Activated naive CD4-positive, alpha-beta T cell treated with anti-CD3 and anti-CD28 coated beads, Interleukin-2, amount 50 U/mL, for 24 hours (primary cell): ENCODE measurements around the gene ACSS3.
"Not testable (repeated sequence)": the region's sequence is repeated elsewhere in the genome, so short reads cannot be mapped to it uniquely, and the experiment has no call there.

Experiments used
- H3K27ac Mint-ChIP-seq: one replicate; pipeline ENCODE4 v1.8.0; 2021; ENCODE audit warnings: mild to moderate bottlenecking, mixed read lengths
- H3K27me3 Mint-ChIP-seq: one replicate; pipeline ENCODE4 v1.8.0; 2021; ENCODE audit warnings: mixed read lengths
- H3K36me3 Mint-ChIP-seq: one replicate; pipeline ENCODE4 v1.8.0; 2021; ENCODE audit warnings: mixed read lengths
- H3K4me1 Mint-ChIP-seq: one replicate; pipeline ENCODE4 v1.8.0; 2021; ENCODE audit warnings: mixed read lengths
- H3K4me3 Mint-ChIP-seq: one replicate; pipeline ENCODE4 v1.8.0; 2021; ENCODE audit warnings: mild to moderate bottlenecking, mixed read lengths
- H3K9me3 Mint-ChIP-seq: one replicate; pipeline ENCODE4 v1.8.0; 2021; ENCODE audit warnings: mixed read lengths

Gene ACSS3

GRCh38 chr12:81084811-81085350 lies 7.0 kb downstream of the ACSS3 start:
- Mint-ChIP-seq H3K9me3 (peaks cover 3% of the 10 kb centered on the region), H3K27me3 (peaks cover 2% of the 10 kb centered on the region), H3K4me3 (no peak overlapping the region), H3K4me1 (no peaks in the 10 kb centered on the region), H3K36me3 (no peaks in the 10 kb centered on the region), H3K27ac (no peak overlapping the region)

GRCh38 chr12:81085832-81086231 lies 8.0 kb downstream of the ACSS3 start:
- Mint-ChIP-seq H3K9me3 (no peaks in the 10 kb centered on the region), H3K4me1 (no peaks in the 10 kb centered on the region), H3K4me3 (no peak overlapping the region), H3K36me3 (no peaks in the 10 kb centered on the region), H3K27ac (no peak overlapping the region), H3K27me3 (no peaks in the 10 kb centered on the region)

GRCh38 chr12:81086342-81086741 lies 8.5 kb downstream of the ACSS3 start:
- no peaks in the 10 kb centered on the region for H3K36me3 Mint-ChIP-seq
- no peak overlapping the region for H3K27ac Mint-ChIP-seq
- no peaks in the 10 kb centered on the region for H3K27me3 Mint-ChIP-seq
- no peaks in the 10 kb centered on the region for H3K9me3 Mint-ChIP-seq
- H3K4me1 Mint-ChIP-seq, result no peaks in the 10 kb centered on the region
- no peak overlapping the region for H3K4me3 Mint-ChIP-seq

GRCh38 chr12:81088221-81088620 lies 10.3 kb downstream of the ACSS3 start:
- Mint-ChIP-seq H3K36me3 (no peaks in the 10 kb centered on the region), H3K27ac (no peak overlapping the region), H3K27me3 (no peaks in the 10 kb centered on the region), H3K4me3 (no peak overlapping the region), H3K4me1 (no peaks in the 10 kb centered on the region), H3K9me3 (no peaks in the 10 kb centered on the region)

- no peaks in the 10 kb centered on the region for H3K27me3 Mint-ChIP-seq
- no peak overlapping the region for H3K4me3 Mint-ChIP-seq
- no peak overlapping the region for H3K27ac Mint-ChIP-seq
- H3K9me3 Mint-ChIP-seq, result no peaks in the 10 kb centered on the region
- H3K4me1 Mint-ChIP-seq, result no peaks in the 10 kb centered on the region
- H3K36me3 Mint-ChIP-seq, result no peaks in the 10 kb centered on the region
Observed at GRCh38 chr12:81089412-81089811, 11.5 kb downstream of the ACSS3 start.

- Mint-ChIP-seq H3K27ac (no peak overlapping the region), H3K4me1 (no peaks in the 10 kb centered on the region), H3K27me3 (no peaks in the 10 kb centered on the region), H3K36me3 (no peaks in the 10 kb centered on the region), H3K9me3 (no peaks in the 10 kb centered on the region), H3K4me3 (no peak overlapping the region)
Observed at GRCh38 chr12:81092053-81092452, 14.2 kb downstream of the ACSS3 start.

GRCh38 chr12:81094718-81095360 lies 17.0 kb downstream of the ACSS3 start:
- H3K9me3 Mint-ChIP-seq, result no peaks in the 10 kb centered on the region
- H3K27ac Mint-ChIP-seq, result no peak overlapping the region

GRCh38 chr12:81095501-81096232 lies 17.8 kb downstream of the ACSS3 start:
- Mint-ChIP-seq H3K27me3 (no peaks in the 10 kb centered on the region), H3K27ac (no peak overlapping the region), H3K4me1 (no peaks in the 10 kb centered on the region), H3K4me3 (no peak overlapping the region), H3K36me3 (no peaks in the 10 kb centered on the region), H3K9me3 (no peaks in the 10 kb centered on the region)

More at GRCh38 chr12:81094718-81095360, 17.0 kb downstream of the ACSS3 start:
- Mint-ChIP-seq H3K27me3 (no peaks in the 10 kb centered on the region), H3K4me3 (no peak overlapping the region), H3K4me1 (no peaks in the 10 kb centered on the region), H3K36me3 (no peaks in the 10 kb centered on the region)

- H3K9me3 Mint-ChIP-seq, result no peaks in the 10 kb centered on the region
- no peaks in the 10 kb centered on the region for H3K36me3 Mint-ChIP-seq
- H3K27ac Mint-ChIP-seq, result no peak overlapping the region
- H3K4me3 Mint-ChIP-seq, result no peak overlapping the region
- no peaks in the 10 kb centered on the region for H3K27me3 Mint-ChIP-seq
- no peaks in the 10 kb centered on the region for H3K4me1 Mint-ChIP-seq
Observed at GRCh38 chr12:81105687-81106086, 27.8 kb downstream of the ACSS3 start.

- no peaks in the 10 kb centered on the region for H3K36me3 Mint-ChIP-seq
- no peak overlapping the region for H3K4me3 Mint-ChIP-seq
- H3K9me3 Mint-ChIP-seq, result no peaks in the 10 kb centered on the region
- H3K27me3 Mint-ChIP-seq, result no peaks in the 10 kb centered on the region
- H3K27ac Mint-ChIP-seq, result no peak overlapping the region
- no peaks in the 10 kb centered on the region for H3K4me1 Mint-ChIP-seq
Observed at GRCh38 chr12:81114226-81114625, 36.3 kb downstream of the ACSS3 start.

GRCh38 chr12:81119069-81119468 lies 41.2 kb downstream of the ACSS3 start:
- not testable (repeated sequence) for H3K36me3 Mint-ChIP-seq, H3K27ac Mint-ChIP-seq, H3K4me3 Mint-ChIP-seq, H3K27me3 Mint-ChIP-seq, H3K4me1 Mint-ChIP-seq
- H3K9me3 Mint-ChIP-seq, result peaks cover 11% of the 10 kb centered on the region

GRCh38 chr12:81120961-81121360 lies 43.1 kb downstream of the ACSS3 start:
- no peaks in the 10 kb centered on the region for H3K36me3 Mint-ChIP-seq
- no peaks in the 10 kb centered on the region for H3K27me3 Mint-ChIP-seq
- H3K4me1 Mint-ChIP-seq, result no peaks in the 10 kb centered on the region
- no peak overlapping the region for H3K27ac Mint-ChIP-seq
- H3K9me3 Mint-ChIP-seq, result peaks cover 16% of the 10 kb centered on the region
- H3K4me3 Mint-ChIP-seq, result no peak overlapping the region

GRCh38 chr12:81123611-81124010 lies 45.7 kb downstream of the ACSS3 start:
- H3K9me3 Mint-ChIP-seq, result peaks cover 16% of the 10 kb centered on the region
- H3K4me1 Mint-ChIP-seq, result no peaks in the 10 kb centered on the region

GRCh38 chr12:81125691-81126090 lies 47.8 kb downstream of the ACSS3 start:
- H3K4me3 Mint-ChIP-seq, result no peak overlapping the region
- no peak overlapping the region for H3K27ac Mint-ChIP-seq
- peaks cover 7% of the 10 kb centered on the region for H3K9me3 Mint-ChIP-seq
- no peaks in the 10 kb centered on the region for H3K36me3 Mint-ChIP-seq
- no peaks in the 10 kb centered on the region for H3K4me1 Mint-ChIP-seq
- no peaks in the 10 kb centered on the region for H3K27me3 Mint-ChIP-seq

More at GRCh38 chr12:81123611-81124010, 45.7 kb downstream of the ACSS3 start:
- Mint-ChIP-seq H3K27ac (no peak overlapping the region), H3K36me3 (no peaks in the 10 kb centered on the region), H3K4me3 (no peak overlapping the region), H3K27me3 (no peaks in the 10 kb centered on the region)

- Mint-ChIP-seq H3K9me3 (peaks cover 6% of the 10 kb centered on the region), H3K27ac (no peak overlapping the region), H3K27me3 (no peaks in the 10 kb centered on the region), H3K4me1 (no peaks in the 10 kb centered on the region), H3K36me3 (no peaks in the 10 kb centered on the region), H3K4me3 (no peak overlapping the region)
Observed at GRCh38 chr12:81128930-81129554, 51.2 kb downstream of the ACSS3 start.

- H3K27me3 Mint-ChIP-seq, result no peaks in the 10 kb centered on the region
- no peak overlapping the region for H3K27ac Mint-ChIP-seq
- H3K9me3 Mint-ChIP-seq, result no peaks in the 10 kb centered on the region
- no peak overlapping the region for H3K4me3 Mint-ChIP-seq
- no peaks in the 10 kb centered on the region for H3K36me3 Mint-ChIP-seq
- H3K4me1 Mint-ChIP-seq, result no peaks in the 10 kb centered on the region
Observed at GRCh38 chr12:81136519-81136918, 58.6 kb downstream of the ACSS3 start.
